IMR-90 (cell line): Measurements from ENCODE around the gene ACE. TPM values are rescaled to one million over a fixed set of nuclear protein-coding genes. Genes with fewer than 3 reads are reported as not detected.

Source experiments
- ATAC-seq: fragments of 200-7000 bp; cut with Tn5 transposase; 2 replicates; pipeline ENCODE4 v1.9.1; 2020; ENCODE audit warnings: low read depth, mild to moderate bottlenecking, moderate library complexity
- BruUV-seq: library from RNA; stranded (reverse); fragments of 400-500 nt; replicated peaks from 2 replicates; lab custom pipeline; 2021; lab: Mats Ljungman, UMichigan
- CTCF ChIA-PET: fragments of 300-600 bp; formaldehyde crosslinking; extraction: SDS; loops from one replicate; lab custom pipeline; 2021; ENCODE audit warnings: antibody characterized with exemption; lab: Yijun Ruan, JAX
- POLR2A ChIA-PET: fragments of 300-600 bp; sonication (Branson Sonifier 250); formaldehyde crosslinking; loops from one replicate; lab custom pipeline; 2022; ENCODE audit warnings: antibody characterized with exemption; ENCODE audit not compliant: unreplicated experiment; lab: Charles Lee
- DNase-seq: peaks from one replicate; pipeline ENCODE4 v3.0.0; 2013
- H2AFZ ChIP-seq: replicated peaks from 2 replicates; pipeline ENCODE3; 2013; ENCODE audit warnings: low read length, mild to moderate bottlenecking; ENCODE audit not compliant: poor library complexity
- H2AK5ac ChIP-seq: 2 replicates; pipeline ENCODE4 v1.6.1; 2013; ENCODE audit warnings: low read depth, low read length, inconsistent platforms
- H2AK9ac ChIP-seq: replicated peaks from 2 replicates; pipeline ENCODE3; 2013; ENCODE audit warnings: mild to moderate bottlenecking, low read depth, low read length, moderate library complexity; ENCODE audit not compliant: poor library complexity
- H2BK120ac ChIP-seq: 2 replicates; pipeline ENCODE4 v1.6.1; 2013; ENCODE audit warnings: low read depth, low read length, inconsistent platforms
- H2BK15ac ChIP-seq: 3 replicates; pipeline ENCODE4 v1.6.1; 2013; ENCODE audit warnings: low read depth, low read length, inconsistent platforms
- H2BK20ac ChIP-seq: 2 replicates; pipeline ENCODE4 v1.6.1; 2013; ENCODE audit warnings: low read depth, mild to moderate bottlenecking, inconsistent platforms, low read length, moderate library complexity
- H2BK5ac ChIP-seq: 2 replicates; pipeline ENCODE4 v1.6.1; 2013; ENCODE audit warnings: mild to moderate bottlenecking, low read depth, low read length, inconsistent platforms; ENCODE audit not compliant: poor library complexity, severe bottlenecking
- H3K14ac ChIP-seq: replicated peaks from 2 replicates; pipeline ENCODE4 v1.6.1; 2013; ENCODE audit warnings: low read depth, low read length, inconsistent platforms
- H3K18ac ChIP-seq: 2 replicates; pipeline ENCODE4 v1.6.1; 2013; ENCODE audit warnings: low read depth, low read length, control low read depth
- H3K23ac ChIP-seq: 2 replicates; pipeline ENCODE4 v1.6.1; 2013; ENCODE audit warnings: low read depth, low read length, inconsistent platforms
- H3K27ac ChIP-seq: 2 replicates; pipeline ENCODE4 v1.5.1; 2013; ENCODE audit warnings: mild to moderate bottlenecking, control low read depth, low read length; ENCODE audit not compliant: insufficient read depth
- H3K27me3 ChIP-seq: 2 replicates; pipeline ENCODE4 v1.6.1; 2013; ENCODE audit warnings: low read length; ENCODE audit not compliant: control insufficient read depth, insufficient read depth
- H3K36me3 ChIP-seq: 2 replicates; pipeline ENCODE4 v1.6.1; 2013; ENCODE audit warnings: low read length, mixed read lengths; ENCODE audit not compliant: control insufficient read depth, insufficient read depth
- H3K4ac ChIP-seq: 2 replicates; pipeline ENCODE4 v1.6.1; 2013; ENCODE audit warnings: low read depth, low read length, inconsistent platforms
- H3K4me1 ChIP-seq: 2 replicates; pipeline ENCODE4 v1.6.1; 2013; ENCODE audit warnings: low read length, mixed read lengths; ENCODE audit not compliant: control insufficient read depth, insufficient read depth
- H3K4me2 ChIP-seq: 2 replicates; pipeline ENCODE4 v1.6.1; 2013; ENCODE audit warnings: low read depth, mild to moderate bottlenecking, control low read depth, low read length, moderate library complexity
- H3K4me3 ChIP-seq: 2 replicates; pipeline ENCODE4 v1.5.1; 2013; ENCODE audit warnings: low read depth, mild to moderate bottlenecking, control low read depth, low read length, moderate library complexity; ENCODE audit not compliant: insufficient read depth
- H3K56ac ChIP-seq: 2 replicates; pipeline ENCODE4 v1.6.1; 2013; ENCODE audit warnings: low read length, inconsistent platforms; ENCODE audit not compliant: insufficient read depth; ENCODE audit errors: extremely low read depth
- H3K79me1 ChIP-seq, 2 experiments: 2 replicates each; pipeline ENCODE4 v1.6.1; 2013; ENCODE audit warnings: low read length in 2 of 2, inconsistent platforms in 1 of 2, low read depth in 1 of 2
- H3K9ac ChIP-seq: 2 replicates; pipeline ENCODE4 v1.6.1; 2013; ENCODE audit warnings: low read depth, low read length, control low read depth
- H3K9me1 ChIP-seq: 2 replicates; pipeline ENCODE4 v1.6.1; 2013; ENCODE audit warnings: low read length, inconsistent platforms; ENCODE audit not compliant: insufficient read depth
- H3K9me3 ChIP-seq: 2 replicates; pipeline ENCODE4 v1.6.1; 2013; ENCODE audit warnings: low read length; ENCODE audit not compliant: control insufficient read depth, insufficient read depth
- H4K20me1 ChIP-seq: 2 replicates; pipeline ENCODE4 v1.6.1; 2013; ENCODE audit warnings: low read length, inconsistent platforms; ENCODE audit not compliant: insufficient read depth
- H4K5ac ChIP-seq: 2 replicates; pipeline ENCODE4 v1.6.1; 2013; ENCODE audit warnings: mild to moderate bottlenecking, low read depth, low read length, control low read depth
- H4K8ac ChIP-seq, 2 experiments: 2 replicates each; pipeline ENCODE4 v1.6.1; 2013; ENCODE audit warnings: low read depth in 2 of 2, low read length in 2 of 2, control low read depth in 1 of 2, inconsistent platforms in 1 of 2
- H4K91ac ChIP-seq: 2 replicates; pipeline ENCODE4 v1.6.1; 2013; ENCODE audit warnings: low read depth, low read length, inconsistent platforms; ENCODE audit not compliant: insufficient read depth
- CHD1 ChIP-seq: IDR thresholded peaks from 2 replicates; pipeline ENCODE4 v1.6.1; 2012; ENCODE audit warnings: low read depth, low read length, improper control_type of control experiment
- NFE2L2 ChIP-seq: fragments of 150-350 bp; IDR thresholded peaks from 2 replicates; pipeline ENCODE4 v1.6.1; 2016; ENCODE audit warnings: low read depth, mild to moderate bottlenecking, low read length
- POLR2A ChIP-seq: IDR thresholded peaks from 2 replicates; pipeline ENCODE4 v1.6.1; 2012; ENCODE audit warnings: mild to moderate bottlenecking, low read depth, low read length
- RAD21 ChIP-seq: IDR thresholded peaks from 2 replicates; pipeline ENCODE4 v1.6.1; 2012; ENCODE audit warnings: low read length, improper control_type of control experiment
- WGBS, 2 experiments: methylation state at CpG; one replicate each; pipeline versions ENCODE4 v1.1.5 to v1.1.7; 2013; ENCODE audit warnings: missing lambda C conversion rate in 2 of 2; ENCODE audit not compliant: insufficient read length in 1 of 2; ENCODE audit errors: extremely low coverage in 2 of 2; 5-methylcytosine and 5-hydroxymethylcytosine counted together
- dilution Hi-C: fragments of 300-500 bp; cut with HindIII; formaldehyde crosslinking; loops from one replicate; pipeline ENCODE4 v1.14.3; 2018; ENCODE audit warnings: low sequenced_read_pairs; ENCODE audit not compliant: unreplicated experiment
- in situ Hi-C: fragments of 300-500 bp; cut with MboI; formaldehyde crosslinking; loops from 3 replicates; pipeline ENCODE4 v1.14.3; 2019; ENCODE audit warnings: low sequenced_read_pairs, inconsistent platforms, mixed read lengths
- intact Hi-C: fragments of 100-400 bp; cut with micrococcal nuclease; formaldehyde crosslinking; loops from 2 replicates; pipeline ENCODE4 v1.10.0; 2022
- polyA plus RNA-seq, 3 experiments: library from polyadenylated mRNA; depleted of rRNA; stranded (reverse); fragments of >200 nt; gene quantifications; 2 replicates each; pipeline ENCODE4 v1.2.3, GENCODE V29; 2012; ENCODE audit warnings: low replicate concordance in 1 of 3
- total RNA-seq: library from RNA; depleted of rRNA; stranded (reverse); fragments of >200 nt; gene quantifications from 2 replicates; pipeline ENCODE4 v1.2.3, GENCODE V29; 2012

The ACE gene
- total and polyA plus RNA-seq, 2 of the 4 experiments (the other 2 are of a cell fraction) = 1.4 to 5.8 TPM

- no peak for TF ChIP-seq NFE2L2
These were observed 41.0 kb upstream of the ACE start (continued) for GRCh38 chr17:63435681-63436522.

DNA sequence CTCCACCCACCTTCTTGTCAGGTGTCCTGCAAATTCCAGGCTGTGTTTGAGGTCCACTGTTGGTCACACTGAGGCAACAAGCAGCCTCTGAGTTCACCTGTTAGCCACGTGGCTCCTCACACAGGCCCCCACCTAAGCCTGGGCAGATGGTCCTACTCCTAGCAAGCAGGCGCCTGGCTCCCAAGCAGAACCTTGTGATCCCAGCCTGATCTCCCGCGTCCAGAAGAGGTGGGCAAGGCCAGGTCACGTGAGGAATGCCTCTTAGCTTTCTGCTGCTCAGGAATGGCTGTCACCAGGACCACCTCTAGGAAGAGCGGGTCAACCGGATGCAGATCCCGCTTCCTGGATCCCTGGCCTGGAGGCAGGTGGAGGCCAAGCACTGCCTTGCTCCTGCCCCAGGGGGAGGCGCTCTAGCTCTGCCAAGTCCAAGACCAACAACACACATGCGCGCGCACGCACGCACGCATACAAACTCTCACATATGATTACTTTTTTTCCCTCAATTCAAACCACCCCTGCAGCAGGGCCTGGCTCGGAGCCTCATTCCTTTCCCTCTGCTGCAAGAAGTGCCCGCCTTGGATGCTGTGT, 40.2 kb upstream of the ACE start:
- Histone ChIP-seq H3K18ac (no peak overlapping the region), H3K14ac (no peak overlapping the region), H4K20me1 (no peaks in the 10 kb centered on the region; the same call in 1 of the 2 replicates), H4K5ac (no peak overlapping the region), H2BK5ac (no peak overlapping the region), H2AK5ac (no peak overlapping the region), H4K91ac (no peak overlapping the region), H3K27me3 (no peaks in the 10 kb centered on the region), H3K4me2 (no peak overlapping the region), H3K9ac (no peak overlapping the region), H4K8ac (no peak overlapping the region), H2BK120ac (no peak overlapping the region), H2BK20ac (no peak overlapping the region), H2AFZ (no peak overlapping the region), H3K4ac (no peak overlapping the region), H2AK9ac (no peak overlapping the region), H3K79me1 (no peaks in the 10 kb centered on the region), H3K23ac (no peak overlapping the region), H2BK15ac (no peak overlapping the region), H3K9me1 (peaks cover 17% of the 10 kb centered on the region), H3K27ac (no peak overlapping the region), H3K56ac (no peak overlapping the region), H3K36me3 (no peaks in the 10 kb centered on the region), H3K9me3 (no peaks in the 10 kb centered on the region), H3K4me3 (no peak overlapping the region), H3K4me1 (peaks cover 27% of the 10 kb centered on the region)
- DNase-seq (no peak), ATAC-seq (no peak)
- ChIA-PET POLR2A (no interaction called here), CTCF (no interaction called here)
- TF ChIP-seq NFE2L2 = no peak
- TF ChIP-seq RAD21 = 0 out of 2 replicates have a peak, but pooled peaks have one; percentile 4
- no peak for TF ChIP-seq CHD1
- TF ChIP-seq POLR2A = no peak
- BruUV-seq = no TSS peak
- dilution Hi-C loops = no loop called here
- intact Hi-C loops = no loop called here
- in situ Hi-C loops = no loop called here
- 76% methylated on average over 7 of the region's 17 CpGs; no CpG with 5 or more reads in 1 of the 2 experiments for WGBS, 2 experiments
